Rectal smooth muscle tissue (tissue), 1 donor: ENCODE results near the gene STX8.

Experiments used
- H3K27ac ChIP-seq: one replicate; pipeline ENCODE4 v1.7.0; 2013; ENCODE audit warnings: low read depth, low read length, inconsistent platforms
- H3K27me3 ChIP-seq: one replicate; pipeline ENCODE4 v1.7.0; 2013; ENCODE audit warnings: low read length; ENCODE audit not compliant: control insufficient read depth, insufficient read depth
- H3K36me3 ChIP-seq: one replicate; pipeline ENCODE4 v1.7.0; 2013; ENCODE audit warnings: low read length; ENCODE audit not compliant: control insufficient read depth, insufficient read depth
- H3K4me1 ChIP-seq: one replicate; pipeline ENCODE4 v1.7.0; 2013; ENCODE audit warnings: low read length; ENCODE audit not compliant: control insufficient read depth, insufficient read depth
- H3K4me3 ChIP-seq: one replicate; pipeline ENCODE4 v1.7.0; 2013; ENCODE audit warnings: low read length
- H3K9ac ChIP-seq: one replicate; pipeline ENCODE4 v1.7.0; 2013; ENCODE audit warnings: low read length

The STX8 gene

DNA sequence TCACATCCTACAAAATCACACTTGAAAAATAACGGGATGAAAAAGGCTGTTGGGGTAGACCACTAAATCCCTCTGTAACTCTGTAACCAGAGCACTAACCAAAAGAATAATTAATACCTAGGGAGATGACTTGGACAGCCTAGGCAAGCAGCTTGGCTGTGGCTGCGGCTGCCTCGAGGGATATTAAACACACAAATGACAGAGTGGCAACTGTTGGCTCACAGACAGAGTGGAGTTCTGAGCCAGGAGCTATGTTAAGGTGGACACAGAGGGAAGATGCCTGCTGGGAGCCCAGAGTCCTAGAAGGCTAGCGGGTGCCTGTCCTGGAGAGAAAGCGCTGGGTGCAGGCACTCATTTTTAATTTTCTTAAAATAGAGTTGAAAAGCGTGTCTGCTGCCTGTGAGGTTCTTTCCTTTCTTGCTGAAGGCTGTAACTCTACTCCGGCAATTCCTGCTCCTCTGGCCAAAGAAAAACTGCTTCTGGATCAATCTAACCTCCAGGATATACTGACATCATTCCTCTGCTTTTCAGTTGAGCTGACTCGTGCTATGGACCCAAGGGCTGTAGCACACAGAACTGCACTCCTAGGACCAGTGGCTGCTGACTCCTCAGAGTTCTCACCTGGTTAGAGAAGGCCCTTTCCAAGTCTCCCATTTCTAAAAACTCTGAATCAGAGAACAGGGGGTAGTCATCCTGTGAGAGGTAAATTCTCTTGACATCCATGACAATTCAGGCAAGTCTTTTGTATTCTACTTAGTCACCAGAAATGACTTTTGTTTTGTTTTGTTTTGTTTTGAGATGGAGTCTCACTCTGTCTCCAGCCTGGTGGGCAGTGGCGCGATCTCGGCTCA, 147.9 kb downstream of the STX8 start:
- no peaks in the 10 kb centered on the region for H3K4me1 ChIP-seq
- no peak overlapping the region for H3K4me3 ChIP-seq
- no peaks in the 10 kb centered on the region for H3K27me3 ChIP-seq
- H3K9ac ChIP-seq, result no peak overlapping the region
- no peak overlapping the region for H3K27ac ChIP-seq
- no peaks in the 10 kb centered on the region for H3K36me3 ChIP-seq

DNA sequence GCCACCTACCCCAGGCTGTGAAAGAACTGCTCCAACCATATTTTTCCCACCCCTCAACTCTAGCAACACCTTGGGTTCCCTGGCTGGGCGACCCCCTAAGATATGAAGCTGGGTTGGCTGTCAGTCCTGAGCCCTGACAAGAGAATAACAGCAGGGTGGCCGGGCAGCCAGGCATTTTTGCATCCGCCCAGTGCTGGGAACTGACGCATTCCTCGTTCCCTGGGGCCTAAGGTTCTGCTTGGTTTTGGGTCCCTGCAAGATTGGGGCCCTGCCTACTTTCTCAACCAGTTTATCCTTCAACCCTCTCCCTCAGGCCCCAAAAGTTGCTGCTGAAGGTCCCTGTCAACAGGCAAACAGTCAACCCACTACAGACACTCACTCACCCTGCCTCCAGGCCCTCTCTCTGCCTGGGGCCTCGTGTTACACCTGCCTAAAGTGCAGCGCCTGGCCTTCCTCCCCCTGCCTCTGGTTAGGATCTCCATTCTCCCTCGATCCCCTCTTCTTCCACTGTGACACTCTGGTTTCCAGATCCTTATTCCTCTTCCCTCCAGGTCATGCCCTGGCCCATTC, 151.5 kb downstream of the STX8 start:
- Histone ChIP-seq H3K9ac (no peak overlapping the region), H3K36me3 (no peaks in the 10 kb centered on the region), H3K4me3 (no peak overlapping the region), H3K27me3 (no peaks in the 10 kb centered on the region), H3K27ac (no peak overlapping the region), H3K4me1 (no peaks in the 10 kb centered on the region)

DNA sequence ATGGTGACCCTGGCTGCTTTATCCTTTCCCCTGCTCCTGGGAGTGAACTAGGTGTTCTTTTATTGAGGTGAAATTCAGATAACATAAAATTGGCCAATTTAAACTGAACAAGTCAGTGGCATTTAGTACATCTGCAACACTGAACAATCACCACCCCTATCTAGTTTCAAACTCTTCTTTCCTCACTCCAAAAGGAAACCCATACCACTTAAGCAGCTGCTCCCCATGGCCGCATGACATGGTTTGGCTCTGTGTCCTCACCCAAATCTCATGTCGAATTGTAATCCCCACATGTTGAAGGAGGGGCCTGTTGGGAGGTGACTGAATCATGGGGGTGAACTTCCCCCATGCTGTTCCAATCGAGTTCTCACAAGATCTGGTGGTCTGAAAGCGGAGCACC, 154.1 kb downstream of the STX8 start:
- no peak overlapping the region for H3K27ac ChIP-seq
- no peaks in the 10 kb centered on the region for H3K27me3 ChIP-seq
- H3K4me1 ChIP-seq, result no peaks in the 10 kb centered on the region
- no peak overlapping the region for H3K4me3 ChIP-seq
- no peak overlapping the region for H3K9ac ChIP-seq
- H3K36me3 ChIP-seq, result no peaks in the 10 kb centered on the region

DNA sequence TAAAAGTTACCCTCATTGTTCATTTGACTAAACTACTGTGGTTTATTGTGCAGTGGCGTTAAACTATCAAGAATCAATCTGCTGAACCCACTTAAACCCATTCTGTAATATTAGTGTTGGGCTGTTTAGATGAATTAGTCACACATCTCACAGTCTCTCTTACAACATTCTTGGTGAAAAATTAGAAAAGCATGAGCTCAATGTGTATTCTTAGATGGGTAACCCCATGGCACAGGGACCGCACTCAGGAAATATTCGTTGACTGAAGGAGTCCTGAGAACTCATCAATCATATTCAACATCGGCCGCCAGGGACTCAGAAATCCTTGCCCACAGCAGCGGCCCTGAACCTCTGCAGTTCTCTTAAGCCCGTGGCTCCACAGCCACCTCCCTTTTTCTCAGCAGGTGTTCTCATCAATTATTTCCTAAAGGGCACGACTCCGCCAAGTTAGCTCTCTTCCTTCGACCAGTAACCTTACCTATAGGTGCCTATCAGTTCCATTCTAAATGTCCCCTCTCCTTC, 155.6 kb downstream of the STX8 start:
- Histone ChIP-seq H3K27me3 (no peaks in the 10 kb centered on the region), H3K4me3 (no peak overlapping the region), H3K36me3 (no peaks in the 10 kb centered on the region), H3K4me1 (no peaks in the 10 kb centered on the region), H3K9ac (no peak overlapping the region), H3K27ac (no peak overlapping the region)

DNA sequence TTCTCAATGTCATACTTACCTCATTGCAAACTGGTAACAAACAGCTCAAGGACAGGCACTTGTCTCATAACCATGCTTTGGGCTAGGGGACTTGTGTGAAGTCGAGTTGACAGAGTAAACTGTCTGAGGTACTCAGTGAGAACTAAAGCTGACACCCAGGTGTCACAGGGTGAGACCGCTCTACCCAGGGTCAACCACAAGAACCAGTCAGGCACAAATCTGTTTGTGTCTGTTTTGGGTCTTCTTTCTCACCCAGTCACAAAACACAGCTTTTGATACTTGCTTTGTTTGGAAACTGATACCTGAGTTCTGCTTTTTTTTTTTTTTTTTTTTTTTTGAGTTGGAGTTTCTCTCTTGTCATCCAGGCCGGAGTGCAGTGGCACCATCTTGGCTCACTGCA, 161.1 kb downstream of the STX8 start:
- Histone ChIP-seq H3K27ac (no peak overlapping the region), H3K4me1 (peaks cover 4% of the 10 kb centered on the region), H3K27me3 (no peaks in the 10 kb centered on the region), H3K4me3 (no peak overlapping the region), H3K9ac (no peak overlapping the region), H3K36me3 (no peaks in the 10 kb centered on the region)

DNA sequence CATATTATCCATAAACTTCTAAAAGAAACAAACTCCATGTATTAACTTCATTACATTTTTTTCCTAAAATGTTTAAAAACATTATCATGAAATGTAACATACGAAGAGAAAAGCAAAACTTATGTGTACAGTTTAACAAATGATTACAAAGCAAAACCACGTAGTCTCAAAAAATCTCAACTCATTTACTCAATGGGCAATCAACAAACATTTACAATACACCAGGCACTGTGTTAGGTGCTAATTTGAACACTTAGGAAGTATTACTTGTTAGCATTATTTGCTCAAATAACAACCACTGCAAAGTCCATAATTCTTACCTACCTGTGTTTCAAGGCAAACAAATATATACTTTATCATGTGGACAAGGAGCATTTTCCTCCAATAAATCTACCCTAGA, 164.9 kb downstream of the STX8 start:
- H3K27me3 ChIP-seq, result no peaks in the 10 kb centered on the region
- no peak overlapping the region for H3K4me3 ChIP-seq
- peaks cover 7% of the 10 kb centered on the region for H3K4me1 ChIP-seq
- no peak overlapping the region for H3K9ac ChIP-seq
- no peaks in the 10 kb centered on the region for H3K36me3 ChIP-seq
- H3K27ac ChIP-seq, result no peak overlapping the region

DNA sequence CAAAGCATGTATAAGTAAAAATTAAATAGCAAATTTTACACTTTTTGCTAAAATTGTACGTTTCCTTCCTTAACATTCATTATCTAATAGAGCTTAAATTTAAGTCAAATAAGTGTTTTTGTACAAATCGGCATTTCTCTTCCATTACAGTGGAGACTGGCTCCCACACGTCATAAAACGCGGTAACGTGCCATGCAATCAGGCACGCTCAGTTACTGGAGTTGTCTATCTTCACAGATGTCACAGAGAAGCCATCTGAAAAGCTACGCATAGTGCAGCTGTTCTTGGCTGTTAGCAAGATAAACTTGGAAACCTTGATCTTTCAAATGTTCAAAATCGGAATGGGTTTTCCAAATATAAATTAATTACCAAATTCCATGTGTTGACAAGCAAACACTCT, 165.3 kb downstream of the STX8 start:
- H3K4me3 ChIP-seq, result no peak overlapping the region
- no peaks in the 10 kb centered on the region for H3K27me3 ChIP-seq
- H3K36me3 ChIP-seq, result no peaks in the 10 kb centered on the region
- H3K4me1 ChIP-seq, result peaks cover 7% of the 10 kb centered on the region
- H3K9ac ChIP-seq, result no peak overlapping the region
- H3K27ac ChIP-seq, result no peak overlapping the region

DNA sequence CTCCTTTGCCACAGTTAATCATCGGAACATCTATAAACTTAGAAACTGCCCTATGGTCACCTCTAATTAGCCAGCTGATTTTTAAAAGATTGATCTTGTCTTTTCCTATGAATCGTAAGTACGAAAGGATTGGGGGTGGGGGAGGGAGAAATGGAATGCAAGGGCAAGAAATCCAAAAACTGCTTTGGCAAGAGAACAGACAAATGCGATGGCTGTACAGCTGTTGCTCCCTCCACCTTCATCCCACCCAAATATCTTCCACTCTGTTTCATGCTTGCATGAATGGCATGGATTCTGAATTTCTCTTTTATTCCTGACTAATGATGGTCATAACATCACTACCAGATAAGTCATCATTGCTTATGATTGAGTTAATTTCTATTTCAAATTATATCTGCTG, 165.7 kb downstream of the STX8 start:
- Histone ChIP-seq H3K36me3 (no peaks in the 10 kb centered on the region), H3K9ac (no peak overlapping the region), H3K4me1 (peaks cover 7% of the 10 kb centered on the region), H3K27ac (no peak overlapping the region), H3K27me3 (no peaks in the 10 kb centered on the region), H3K4me3 (no peak overlapping the region)

DNA sequence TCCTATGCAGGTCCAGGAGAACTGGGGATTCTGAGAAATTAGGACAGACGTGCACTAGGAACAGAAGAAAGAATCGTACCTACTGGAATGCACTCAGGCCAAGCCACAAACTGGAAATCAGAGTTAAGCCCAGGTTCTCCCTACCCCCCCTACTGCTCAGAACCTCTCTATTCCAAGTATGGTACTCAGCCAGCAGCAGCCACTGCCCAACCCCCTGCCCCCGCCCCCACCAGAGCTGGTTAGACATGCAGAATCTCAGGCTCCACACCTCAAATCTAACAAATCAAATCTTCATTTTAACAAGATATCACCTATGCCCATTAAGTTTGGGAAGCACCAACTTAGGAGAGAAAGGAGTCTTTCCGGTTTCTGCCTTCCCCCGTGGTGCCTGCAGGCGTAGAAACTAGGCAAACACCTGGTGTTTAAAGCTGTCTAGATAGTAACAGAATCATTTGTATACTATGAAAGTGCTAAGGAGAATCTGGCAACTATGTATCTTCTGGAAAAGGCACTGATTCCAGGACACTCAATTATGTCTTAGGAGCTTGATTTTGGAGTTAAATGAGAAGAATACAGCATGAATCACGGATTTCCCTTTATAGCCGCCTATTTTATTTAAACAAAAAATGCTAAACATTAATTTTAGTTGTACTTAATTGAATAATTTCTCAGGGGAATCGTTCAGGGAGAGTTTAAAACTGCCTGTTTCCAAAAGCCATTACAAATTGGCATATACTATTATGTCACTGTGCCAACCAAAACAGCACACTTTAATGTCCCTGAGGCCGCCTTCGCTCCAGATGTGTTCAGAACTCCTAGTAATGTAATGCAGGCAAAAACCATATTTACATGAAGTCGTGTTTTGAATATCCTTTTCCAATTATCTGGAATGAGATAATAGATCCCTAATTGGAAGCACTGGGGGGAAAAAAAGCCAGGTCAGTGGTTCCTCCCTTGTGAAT, 166.5 kb downstream of the STX8 start:
- H3K4me3 ChIP-seq, result no peak overlapping the region
- no peaks in the 10 kb centered on the region for H3K27me3 ChIP-seq
- peaks cover 7% of the 10 kb centered on the region for H3K4me1 ChIP-seq
- no peaks in the 10 kb centered on the region for H3K36me3 ChIP-seq
- H3K27ac ChIP-seq, result no peak overlapping the region
- no peak overlapping the region for H3K9ac ChIP-seq

DNA sequence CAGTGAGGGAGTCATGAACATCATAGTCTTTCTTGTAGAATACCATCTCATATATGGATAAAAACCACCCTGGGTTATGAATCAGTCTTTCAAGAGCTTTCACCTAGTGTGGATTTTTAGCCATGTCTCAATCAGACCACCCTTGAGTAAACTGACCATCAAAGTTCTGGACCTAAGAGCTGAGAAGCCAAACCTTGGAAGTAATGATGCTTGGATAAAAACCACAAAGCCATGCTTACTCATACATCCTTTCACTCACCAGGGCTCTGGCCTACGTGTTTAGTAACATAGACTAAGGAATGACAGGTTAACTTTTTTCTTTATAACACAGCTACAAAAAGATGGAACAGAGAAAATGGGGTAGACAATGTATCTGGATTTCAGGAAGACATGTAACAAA, 167.2 kb downstream of the STX8 start:
- H3K27ac ChIP-seq, result no peak overlapping the region
- H3K9ac ChIP-seq, result no peak overlapping the region

DNA sequence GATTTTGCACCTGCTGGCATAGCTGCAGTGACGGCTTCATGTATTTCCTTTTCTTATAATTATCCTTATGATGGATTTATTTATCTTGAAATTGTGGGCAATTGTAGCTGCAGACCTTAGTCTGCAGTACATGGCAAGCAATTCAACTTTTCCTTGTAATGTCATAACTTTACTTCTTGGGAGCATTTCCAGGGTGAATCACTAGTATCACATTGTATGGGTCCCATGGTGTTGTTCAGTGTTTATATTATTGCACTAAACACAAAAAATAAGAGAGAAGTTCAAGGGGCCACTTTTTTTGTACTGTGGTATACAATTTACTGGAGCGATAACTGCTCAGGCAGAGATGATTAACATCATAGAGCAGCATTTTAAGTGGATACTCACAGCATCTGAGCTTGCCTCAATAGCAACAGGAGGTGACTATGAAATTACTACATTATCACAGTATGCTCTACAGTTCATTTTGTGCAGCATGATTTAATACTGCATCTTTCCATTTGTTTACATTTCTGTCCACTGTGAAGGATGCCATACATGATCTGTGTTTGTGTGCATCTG, 169.5 kb downstream of the STX8 start:
- Histone ChIP-seq H3K9ac (no peak overlapping the region), H3K4me3 (no peak overlapping the region), H3K36me3 (no peaks in the 10 kb centered on the region), H3K27me3 (no peaks in the 10 kb centered on the region), H3K4me1 (peaks cover 7% of the 10 kb centered on the region), H3K27ac (no peak overlapping the region)

More for the DNA sequence above, 167.2 kb downstream of the STX8 start:
- Histone ChIP-seq H3K27me3 (no peaks in the 10 kb centered on the region), H3K36me3 (no peaks in the 10 kb centered on the region), H3K4me1 (peaks cover 7% of the 10 kb centered on the region), H3K4me3 (no peak overlapping the region)

DNA sequence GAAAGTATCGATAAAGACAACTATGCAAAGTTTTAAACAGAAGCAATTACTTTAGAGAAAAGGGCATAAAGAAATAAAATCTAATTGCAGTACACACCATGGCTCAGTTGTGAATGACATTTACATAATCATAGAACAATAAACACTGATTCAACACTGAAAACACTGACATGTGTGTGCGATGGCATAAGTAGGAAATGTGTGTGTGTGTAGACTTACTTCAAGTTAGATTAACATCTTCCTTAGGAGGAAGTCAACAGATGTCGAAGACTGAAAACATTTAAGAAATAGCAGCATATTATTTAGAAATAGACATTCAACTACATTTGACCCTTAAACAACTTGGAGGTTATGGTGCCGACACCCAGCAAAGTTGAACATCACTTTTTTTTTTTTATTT, 172.4 kb downstream of the STX8 start:
- Histone ChIP-seq H3K27me3 (no peaks in the 10 kb centered on the region), H3K36me3 (no peaks in the 10 kb centered on the region), H3K4me1 (no peaks in the 10 kb centered on the region), H3K27ac (no peak overlapping the region), H3K4me3 (no peak overlapping the region), H3K9ac (no peak overlapping the region)
